Measurements from ENCODE around the gene CREB5.

CREB5 gene

DNA sequence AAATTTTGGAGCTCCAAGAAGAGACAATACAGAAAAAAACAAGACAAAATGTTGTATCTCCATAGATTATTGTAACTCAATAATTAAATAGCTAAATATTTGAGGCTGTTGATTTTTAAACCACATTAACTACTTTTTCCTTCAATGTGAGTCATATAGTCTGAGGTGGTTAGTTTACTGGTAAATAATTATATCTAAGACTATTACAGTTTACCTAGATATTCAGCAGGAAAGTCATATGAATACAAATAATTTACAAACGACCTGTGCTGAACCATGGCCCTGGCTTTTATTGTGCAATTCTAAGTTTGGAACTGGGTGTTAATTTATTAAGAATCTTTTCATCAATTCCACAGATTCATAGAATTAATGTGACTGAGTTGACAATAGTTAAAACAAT, 22.2 kb downstream of the CREB5 start:
- DNase-seq (ENCODE audit: low read depth, low spot score): no peak

- no peak for DNase-seq (ENCODE audit: low read depth, low spot score)
These were observed 22.8 kb downstream of the CREB5 start for GRCh38 chr7:28435152-28435551.

DNA sequence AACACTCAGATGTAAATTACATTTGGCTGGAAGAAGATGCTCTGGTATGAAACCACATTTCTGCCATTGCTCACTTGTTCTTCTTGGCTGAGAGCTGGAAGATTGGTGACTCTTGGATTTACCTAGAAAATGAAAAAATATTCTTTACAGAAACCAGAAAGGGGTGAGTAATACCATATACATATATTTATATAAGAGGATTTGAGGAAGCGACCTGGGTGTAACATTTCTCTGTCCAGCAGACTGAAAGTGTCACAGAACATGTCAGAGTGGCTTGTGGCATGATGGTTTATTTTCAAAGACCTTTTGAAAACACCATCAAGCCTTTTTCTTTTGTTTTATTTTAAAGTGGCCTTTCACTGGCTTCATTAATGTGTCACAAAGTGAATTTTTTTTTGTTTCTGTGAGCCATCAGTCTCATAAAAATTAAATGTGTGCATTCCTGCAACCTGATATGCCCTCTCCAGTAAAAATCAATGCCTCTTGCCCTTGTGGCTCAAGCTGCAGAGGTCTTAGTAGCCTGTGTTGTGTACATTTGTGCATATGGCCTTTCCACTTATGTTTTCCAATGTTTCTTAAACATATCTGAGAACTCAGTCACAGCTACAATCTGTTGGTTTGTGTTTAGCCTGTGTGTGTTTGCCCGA, 23.5 kb downstream of the CREB5 start:
- no peak for DNase-seq (ENCODE audit: low read depth, low spot score)

DNA sequence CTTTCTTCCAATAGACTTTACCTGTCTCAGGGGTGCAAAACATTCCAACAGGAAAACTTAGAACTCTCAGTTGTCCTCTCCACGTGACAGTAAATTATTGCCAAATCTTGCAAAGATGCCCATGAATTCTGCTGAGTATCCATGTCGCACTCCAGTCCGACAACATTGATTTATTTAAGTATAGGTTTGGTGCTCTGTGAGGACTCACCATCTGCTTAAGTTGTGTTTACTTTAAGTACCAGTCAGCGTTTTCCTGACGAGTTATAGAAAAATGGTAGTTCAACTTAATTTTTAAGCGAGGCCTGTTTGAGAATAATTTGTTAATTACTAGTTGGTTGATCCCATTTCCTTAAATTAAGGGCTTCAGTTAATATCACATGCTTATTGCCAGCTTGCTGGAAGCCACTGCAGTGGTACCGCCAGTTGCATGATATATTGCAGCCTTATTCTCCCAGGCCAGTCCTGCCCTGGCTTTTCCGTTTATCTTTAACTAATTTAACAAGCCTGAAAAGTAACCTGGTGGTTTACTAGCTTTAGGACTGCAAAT, 27.8 kb downstream of the CREB5 start:
- DNase-seq (ENCODE audit: low read depth, low spot score): no peak

DNA sequence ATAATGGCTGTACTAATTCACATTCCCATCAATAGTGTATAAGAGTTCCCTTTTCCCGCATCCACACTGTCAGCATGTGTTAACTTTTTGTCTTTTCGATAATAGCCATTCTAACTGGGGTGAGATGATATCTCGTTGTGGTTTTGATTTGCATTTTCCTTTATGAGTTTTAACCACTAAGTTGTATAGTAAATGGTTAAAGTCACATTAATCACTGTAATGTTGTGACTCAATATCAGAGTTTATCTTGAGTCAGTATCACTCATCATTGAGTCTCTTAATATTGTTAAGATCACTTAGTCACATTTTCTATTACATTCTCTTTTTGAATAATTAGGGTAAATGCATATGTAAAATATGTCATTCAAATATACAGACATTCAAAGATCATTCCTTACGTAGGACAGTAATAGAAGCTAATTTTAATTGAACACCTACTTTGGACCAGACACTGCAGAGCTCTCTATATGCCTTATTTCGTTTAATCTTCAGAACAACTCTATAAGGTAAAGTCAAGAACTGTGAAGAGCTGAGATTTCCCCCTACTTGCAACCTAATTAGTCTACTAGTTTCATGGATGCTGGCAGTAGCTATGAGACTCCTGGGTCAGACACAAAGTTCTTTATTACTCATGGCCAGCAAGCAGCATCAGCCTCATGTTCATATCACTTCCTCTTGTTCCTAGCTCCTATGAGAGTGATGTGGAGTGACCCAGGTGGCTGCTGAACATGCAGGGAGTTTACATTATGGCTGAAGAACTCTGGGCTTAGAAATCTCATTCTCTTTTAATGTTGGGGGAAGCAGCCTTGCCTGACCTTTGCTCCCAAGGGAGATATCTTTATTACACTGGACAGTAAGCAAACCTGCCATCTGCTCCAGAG, 30.5 kb downstream of the CREB5 start:
- no peak for DNase-seq (ENCODE audit: low read depth, low spot score)

GRCh38 chr7:28446131-28446530, 33.8 kb downstream of the CREB5 start:
- no peak for DNase-seq (ENCODE audit: low read depth, low spot score)

DNA sequence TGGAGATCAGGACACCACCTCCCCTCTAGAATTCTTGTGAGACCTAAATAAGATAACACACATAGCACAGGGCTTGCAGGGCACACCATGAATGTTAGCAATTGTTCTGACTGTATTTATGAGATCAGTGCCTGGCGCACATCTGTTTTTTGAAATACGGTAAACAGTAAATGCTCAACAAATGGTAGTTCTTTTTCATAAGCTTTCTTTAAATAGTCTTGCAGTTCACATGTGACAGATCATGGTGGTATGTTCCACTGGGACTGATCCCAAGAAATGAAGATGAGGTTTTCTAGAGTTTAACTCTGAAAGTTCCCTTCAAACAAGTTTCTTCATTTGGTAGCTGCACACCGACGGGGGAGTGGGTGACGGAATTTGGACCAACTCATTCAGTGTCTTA, 34.8 kb downstream of the CREB5 start:
- no peak for DNase-seq (ENCODE audit: low read depth, low spot score)

- peak; percentile 5 for DNase-seq (ENCODE audit: low read depth, low spot score)
These were observed 36.4 kb downstream of the CREB5 start for GRCh38 chr7:28448708-28449107.

DNA sequence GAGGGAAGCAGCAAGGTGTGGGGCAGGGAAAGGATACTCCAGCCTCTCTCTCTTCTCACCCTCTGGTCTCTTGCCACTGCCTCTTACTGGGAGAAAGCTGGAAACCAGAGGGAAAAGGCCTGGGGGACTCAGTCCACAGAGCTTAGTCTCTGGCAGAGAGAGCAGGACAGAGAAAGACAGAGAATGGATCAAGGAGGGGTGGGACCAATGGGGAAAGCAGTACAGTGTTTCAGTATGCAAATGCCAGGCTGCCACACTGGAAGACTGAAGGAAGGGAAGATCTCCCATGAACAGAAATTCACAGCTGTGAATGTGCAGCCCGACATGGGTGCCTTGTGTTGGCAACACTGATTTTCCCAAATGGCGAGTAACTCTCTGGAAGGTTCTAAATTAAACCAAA, 40.4 kb downstream of the CREB5 start:
- no peak for DNase-seq (ENCODE audit: low read depth, low spot score)

GRCh38 chr7:28455486-28455885, 43.2 kb downstream of the CREB5 start:
- no peak for DNase-seq (ENCODE audit: low read depth, low spot score)

GRCh38 chr7:28456044-28456443, 43.7 kb downstream of the CREB5 start:
- DNase-seq (ENCODE audit: low read depth, low spot score): no peak

DNA sequence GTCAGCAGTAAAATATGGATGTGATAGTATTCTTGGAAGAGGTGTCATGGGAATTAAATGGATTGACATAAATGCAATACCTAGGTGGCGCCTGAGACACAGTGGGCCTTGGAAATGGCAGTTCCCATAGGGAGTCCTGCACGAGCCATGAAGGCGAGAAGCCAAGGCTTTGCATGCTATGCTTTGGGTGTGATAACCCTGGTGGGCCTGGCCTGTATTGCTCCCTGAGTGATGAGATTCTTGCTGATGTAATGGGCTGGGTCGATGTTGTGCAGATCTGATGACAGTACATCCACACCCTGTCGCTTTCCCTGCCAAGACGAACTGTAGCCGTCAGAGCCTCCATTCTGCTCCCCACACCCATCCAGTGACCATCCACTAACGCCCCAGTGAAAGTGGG, 46.4 kb downstream of the CREB5 start:
- no peak for DNase-seq (ENCODE audit: low read depth, low spot score)

DNA sequence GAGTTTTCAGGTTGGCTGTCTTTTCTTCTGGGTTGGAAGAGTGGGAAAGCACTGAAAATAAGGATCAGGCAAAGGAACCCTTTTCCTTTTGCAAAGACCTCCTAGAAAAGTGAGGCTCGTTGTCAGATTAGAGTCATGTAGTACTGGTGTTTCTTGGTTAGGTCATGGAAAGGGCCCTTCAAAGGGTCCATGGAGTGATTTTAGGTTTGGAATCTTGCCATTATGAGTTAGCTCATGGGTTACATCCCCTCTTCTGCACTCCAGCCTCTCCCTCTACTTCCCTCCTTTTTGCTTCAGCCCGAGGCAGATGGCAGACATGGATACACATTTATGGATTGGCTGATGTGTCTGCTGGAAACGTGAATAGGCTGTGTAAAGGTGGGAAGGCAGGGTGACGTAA, 47.0 kb downstream of the CREB5 start:
- no peak for DNase-seq (ENCODE audit: low read depth, low spot score)

DNA sequence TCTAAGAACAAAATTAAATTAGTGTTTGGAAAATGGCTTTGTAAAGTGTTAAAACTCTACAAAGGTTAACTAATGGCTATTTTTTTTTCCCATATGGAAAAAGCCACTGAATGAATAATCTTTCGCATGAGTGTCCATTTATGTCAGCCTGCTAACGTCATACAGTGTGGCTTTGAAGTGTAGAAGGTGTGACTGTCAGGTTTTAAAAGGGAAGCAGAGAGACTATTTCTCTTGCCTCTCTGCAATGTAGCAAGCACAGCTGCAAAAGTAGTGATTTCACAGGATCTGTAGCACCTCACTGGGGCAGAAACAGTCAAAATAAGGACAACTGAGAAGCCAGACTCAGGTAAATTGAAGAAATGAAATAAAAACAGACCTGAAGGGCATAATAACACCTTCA, 53.4 kb downstream of the CREB5 start:
- no peak for DNase-seq (ENCODE audit: low read depth, low spot score)

DNA sequence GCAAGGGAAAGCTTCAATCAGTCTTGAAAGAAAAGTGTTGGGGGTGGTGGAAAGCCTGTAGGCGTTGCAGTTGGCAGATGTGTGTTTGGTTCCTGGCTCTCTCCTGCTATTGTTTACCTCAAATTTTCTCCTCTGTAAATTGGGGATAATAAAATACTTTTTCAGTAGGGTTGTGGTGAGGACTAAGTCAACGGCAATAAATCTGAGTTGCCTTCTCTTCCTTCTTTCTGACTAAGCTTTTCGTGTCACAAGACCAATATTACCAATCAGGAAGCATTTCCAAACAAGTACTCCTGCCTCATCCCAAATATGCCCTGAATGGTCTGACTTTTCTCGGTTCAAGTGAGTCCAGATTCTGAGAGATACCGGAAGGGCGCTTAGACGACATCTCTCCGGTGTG, 54.0 kb downstream of the CREB5 start:
- no peak for DNase-seq (ENCODE audit: low read depth, low spot score)

- no peak for DNase-seq (ENCODE audit: low read depth, low spot score)
These were observed 54.6 kb downstream of the CREB5 start for GRCh38 chr7:28466885-28467284.

DNA sequence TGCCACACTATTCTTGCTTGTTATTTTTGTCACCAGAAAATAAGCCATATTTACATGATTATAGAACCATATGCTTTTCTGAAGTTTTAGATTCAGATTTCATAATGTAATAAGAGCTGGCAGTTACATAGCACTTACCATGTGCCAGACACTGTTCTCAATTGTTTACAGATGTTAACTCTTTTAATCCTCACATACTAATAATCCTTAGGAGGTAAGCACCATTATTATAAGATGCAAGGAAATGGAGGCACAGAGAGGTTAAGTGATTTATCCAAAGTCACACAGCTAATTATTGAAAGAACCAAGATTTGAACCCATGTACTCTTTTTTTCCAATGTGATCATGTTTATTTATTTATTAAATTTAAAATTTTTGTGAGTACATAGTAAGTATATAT, 57.2 kb downstream of the CREB5 start:
- no peak for DNase-seq (ENCODE audit: low read depth, low spot score)

DNA sequence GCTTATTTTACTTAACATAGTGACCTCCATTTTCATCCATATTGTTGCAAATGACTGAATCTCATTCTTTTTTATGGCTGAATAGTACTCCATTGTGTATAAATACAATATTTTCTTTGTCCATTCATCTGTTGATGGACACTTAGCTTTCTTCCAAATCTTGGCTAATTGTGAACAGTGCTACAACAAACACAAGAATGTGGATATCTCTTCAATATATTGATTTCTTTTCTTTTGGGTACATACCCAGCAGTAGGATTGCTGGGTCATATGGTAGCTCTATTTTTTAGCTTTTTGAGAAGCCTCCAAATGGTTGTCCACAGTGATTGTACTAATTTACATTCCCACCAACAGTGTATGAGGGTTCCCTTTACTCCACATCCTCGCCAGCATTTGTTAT, 58.0 kb downstream of the CREB5 start:
- no peak for DNase-seq (ENCODE audit: low read depth, low spot score)

- DNase-seq (ENCODE audit: low read depth, low spot score): no peak
These were observed 60.0 kb downstream of the CREB5 start for GRCh38 chr7:28472332-28472731.

GRCh38 chr7:28473571-28474281, 61.4 kb downstream of the CREB5 start:
- no peak for DNase-seq (ENCODE audit: low read depth, low spot score)

DNA sequence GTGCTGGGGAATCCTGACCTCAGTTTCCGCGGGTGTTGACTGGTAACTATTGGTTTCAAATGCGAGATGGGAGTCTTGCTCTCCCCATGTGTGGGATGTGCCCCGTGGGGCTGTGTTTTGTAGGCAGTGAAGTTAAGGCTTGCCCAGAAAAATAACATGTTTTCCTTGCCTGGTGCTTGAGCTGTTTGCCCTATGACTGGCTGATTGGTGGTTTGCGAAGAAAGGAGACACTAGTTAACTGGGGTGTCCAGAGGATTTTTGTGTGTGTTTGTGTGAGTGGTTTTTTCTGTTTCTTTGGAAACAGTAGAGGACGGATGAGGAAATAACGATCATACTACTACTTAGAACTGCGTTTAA, 61.9 kb downstream of the CREB5 start:
- DNase-seq (ENCODE audit: low read depth, low spot score): no peak

DNA sequence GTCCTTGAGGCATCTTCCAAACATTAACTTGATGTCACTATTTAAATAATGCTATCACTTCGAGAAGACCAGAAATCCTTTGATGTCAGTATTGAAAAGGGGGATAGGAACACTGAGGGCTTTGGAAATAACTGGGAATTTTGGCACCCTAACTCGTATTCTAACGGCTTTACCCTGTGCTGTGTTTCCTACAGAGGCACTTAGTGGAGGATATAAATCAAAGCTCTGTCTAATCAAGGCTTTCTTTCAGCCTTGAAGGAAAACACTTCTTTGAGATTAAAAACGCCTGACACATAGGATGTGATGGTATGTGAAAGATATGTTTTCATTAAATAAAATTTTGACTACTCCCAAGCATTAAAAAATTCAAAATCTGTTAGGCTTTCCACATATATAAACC, 62.3 kb downstream of the CREB5 start:
- DNase-seq (ENCODE audit: low read depth, low spot score): no peak

Data from ELF-1 (cell line).